Adrenal gland (tissue), 12 donors: ENCODE data around the gene LGR5. TPM values are rescaled to one million over a fixed set of nuclear protein-coding genes. Genes with fewer than 3 reads are reported as not detected.

Experiments
- DNase-seq, 7 donors: peaks; one replicate each; pipeline ENCODE4 v3.0.0-alpha.2; 2019 to 2020
- H3K27ac ChIP-seq, 5 donors: fragments of 200-600 bp; sonication (generic) in 4 of 5; 1 replicate in 3 of 5; 2 replicates in 2 of 5; pipeline versions ENCODE4 v1.5.1 to v1.8.0; 2016 to 2020; ENCODE audit warnings: mild to moderate bottlenecking in 1 of 5
- H3K27me3 ChIP-seq: fragments of 200-600 bp; 2 replicates; pipeline ENCODE4 v1.8.0; 2021
- H3K36me3 ChIP-seq, 2 donors: fragments of 200-600 bp; replicated peaks in 1 of 2; 1 replicate in 1 of 2; 2 replicates in 1 of 2; pipeline versions ENCODE4 v1.5.1 to v1.8.0; 2018 to 2022
- H3K4me1 ChIP-seq, 2 donors: fragments of 200-600 bp; replicated peaks in 1 of 2; 1 replicate in 1 of 2; 2 replicates in 1 of 2; pipeline versions ENCODE4 v1.5.1 to v1.8.0; 2018 to 2021
- H3K4me3 ChIP-seq, 4 donors: fragments of 200-600 bp; sonication (generic) in 3 of 4; one replicate each; pipeline ENCODE4 v1.5.1; 2016 to 2018
- H3K9me3 ChIP-seq, 3 donors: fragments of 200-600 bp; sonication (generic) in 1 of 3; replicated peaks in 1 of 3; 1 replicate in 2 of 3; 2 replicates in 1 of 3; pipeline versions ENCODE4 v1.5.1 to v1.8.0; 2016 to 2021
- CTCF ChIP-seq, 6 experiments: fragments of 450-650 bp in 4 of 6; fragments of 200-600 bp in 2 of 6; sonication (generic) in 1 of 6; IDR thresholded peaks; 1 replicate in 5 of 6; 2 replicates in 1 of 6; pipeline versions ENCODE4 v1.5.1 to v1.8.0; 2016 to 2021; ENCODE audit warnings: antibody characterized with exemption in 6 of 6, mild to moderate bottlenecking in 2 of 6, moderate library complexity in 1 of 6
- POLR2A ChIP-seq, 2 donors: fragments of 450-650 bp; IDR thresholded peaks; one replicate each; pipeline ENCODE4 v1.6.1; 2017; ENCODE audit warnings: antibody characterized with exemption in 2 of 2, mild to moderate bottlenecking in 2 of 2, moderate library complexity in 1 of 2
- WGBS, 4 donors: extraction: QIAGEN DNeasy Blood & Tissue Kit in 2 of 4; methylation state at CpG; one replicate each; pipeline versions ENCODE4 v1.1.5 to v1.1.7; 2013 to 2017; 5-methylcytosine and 5-hydroxymethylcytosine counted together
- intact Hi-C, 2 donors: fragments of 100-400 bp; cut with DNase I; formaldehyde crosslinking; loops; one replicate each; pipeline versions ENCODE4 v1.14.1 to v1.15.0; 2022 to 2023
- polyA plus RNA-seq, 3 donors: library from polyadenylated mRNA; stranded (reverse); fragments of 200-250 nt in 2 of 3; fragments of 350-450 nt in 1 of 3; fragmentation: Illumina TruSeq in 1 of 3; extraction: RNeasy Lipid Tissue Mini Kit (QIAGEN cat#74804) in 1 of 3; gene quantifications; one replicate each; pipeline ENCODE4 v1.2.3, GENCODE V29; 2013 to 2014
- total RNA-seq, 9 donors: library from RNA; depleted of rRNA in 4 of 9; stranded (reverse); fragments of >200 nt in 4 of 9; fragments of 120-200 nt in 1 of 9; fragmentation: NEBNext Ultra II Directional in 1 of 9; extraction: Animal tissue kit (Norgen Biotek cat#: 25700) in 1 of 9; gene quantifications; one replicate each; pipeline versions ENCODE4 v1.1.0 to v1.2.4, GENCODE V29; 2013 to 2023
- donor health status: healthy with polysubstance abuse.
- donor health status: Bipolar disorder and iron deficiency.
- donor health status: DM: yes; HTN: yes; CAD: no.
- donor health status: DM: no; HTN: no; CAD: no.
- donor health status: DM: no; HTN: no; CAD: no.
- donor health status: DM: yes; HTN: yes; CAD: no.

LGR5 gene
- total and polyA plus RNA-seq, 12 donors: 0.39 to 6.1 (median 2.1) TPM

- no peak for TF ChIP-seq CTCF (IDR thresholded peaks at IDR 0.05)
- no peak for TF ChIP-seq POLR2A (IDR thresholded peaks at IDR 0.05)
- Histone ChIP-seq H3K36me3 (no peaks in the 10 kb centered on the region), H3K27ac (no peak overlapping the region), H3K9me3 (no peaks in the 10 kb centered on the region), H3K4me1 (no peaks in the 10 kb centered on the region), H3K27me3 (no peaks in the 10 kb centered on the region), H3K4me3 (no peak overlapping the region)
- WGBS, 4 donors: 74 to 76% (median 76%) methylated on average over 3 of the region's 3 CpGs
- intact Hi-C loops: no loop called here
- DNase-seq: no peak
Observed at GRCh38 chr12:71576496-71576895, 136.9 kb downstream of the LGR5 start.

GRCh38 chr12:71578694-71579258 lies 139.2 kb downstream of the LGR5 start:
- DNase-seq: no peak
- H3K36me3 ChIP-seq: no peaks in the 10 kb centered on the region
- H3K4me3 ChIP-seq: no peak overlapping the region
- no peak overlapping the region for H3K27ac ChIP-seq
- no peaks in the 10 kb centered on the region for H3K27me3 ChIP-seq
- TF ChIP-seq POLR2A (IDR thresholded peaks at IDR 0.05): no peak
- TF ChIP-seq CTCF (IDR thresholded peaks at IDR 0.05): no peak
- intact Hi-C loops: no loop called here
- no peaks in the 10 kb centered on the region for H3K4me1 ChIP-seq
- no peaks in the 10 kb centered on the region for H3K9me3 ChIP-seq
- 66 to 71% (median 69%) methylated on average over 5 of the region's 5 CpGs for WGBS, 4 donors

- Histone ChIP-seq H3K27me3 (no peaks in the 10 kb centered on the region), H3K4me1 (no peaks in the 10 kb centered on the region), H3K9me3 (no peaks in the 10 kb centered on the region), H3K4me3 (no peak overlapping the region), H3K27ac (no peak overlapping the region), H3K36me3 (no peaks in the 10 kb centered on the region)
- 80 to 97% (median 83%) methylated on average over 3 of the region's 3 CpGs for WGBS, 4 donors
- no peak for DNase-seq
- intact Hi-C loops: no loop called here
- TF ChIP-seq CTCF (IDR thresholded peaks at IDR 0.05) (no peak), POLR2A (IDR thresholded peaks at IDR 0.05) (no peak)
Observed at GRCh38 chr12:71581206-71581605, 141.6 kb downstream of the LGR5 start.

- TF ChIP-seq CTCF (IDR thresholded peaks at IDR 0.05) (no peak), POLR2A (IDR thresholded peaks at IDR 0.05) (no peak)
- H3K9me3 ChIP-seq: no peaks in the 10 kb centered on the region
- no peak for DNase-seq
- H3K27me3 ChIP-seq: no peaks in the 10 kb centered on the region
- H3K4me3 ChIP-seq: no peak overlapping the region
- H3K27ac ChIP-seq: no peak overlapping the region
- 80 to 93% (median 88%) methylated on average over 2 of the region's 2 CpGs for WGBS, 4 donors
- no peaks in the 10 kb centered on the region for H3K4me1 ChIP-seq
- H3K36me3 ChIP-seq: no peaks in the 10 kb centered on the region
- intact Hi-C loops: no loop called here
Observed at GRCh38 chr12:71582925-71583324, 143.3 kb downstream of the LGR5 start.
